HepG2 (cell line): ENCODE measurements around the gene NOCT. TPM values are rescaled to one million over a fixed set of nuclear protein-coding genes. Genes with fewer than 3 reads are reported as not detected.
A peak's percentile ranks its signal among the peaks of the same experiment; 100 is the strongest.

ENCODE experiments used
- AHR ChIP-seq: IDR thresholded peaks from 2 replicates; pipeline ENCODE4 v1.6.1; 2018; ENCODE audit warnings: missing genetic modification reagents, missing compliant biosample characterization
- ARID2 ChIP-seq: sonication (generic); formaldehyde crosslinking; IDR thresholded peaks from 2 replicates; pipeline ENCODE4 v1.8.1; 2022; ENCODE audit warnings: mild to moderate bottlenecking, missing genetic modification reagents, borderline replicate concordance
- CHD2 ChIP-seq: IDR thresholded peaks from 2 replicates; pipeline ENCODE4 v1.6.1; 2011; ENCODE audit warnings: low read depth, low read length, improper control_type of control experiment
- FOXJ3 ChIP-seq: sonication (generic); formaldehyde crosslinking; IDR thresholded peaks from 2 replicates; pipeline ENCODE4 v1.4.0; 2020; ENCODE audit warnings: missing genetic modification reagents, mild to moderate bottlenecking, borderline replicate concordance
- HNRNPH1 ChIP-seq: fragments of 200-400 bp; formaldehyde crosslinking; optimal IDR thresholded peaks from 2 replicates; pipeline ENCODE3; 2017; ENCODE audit warnings: mild to moderate bottlenecking, low read depth, low read length
- JDP2 ChIP-seq: sonication (generic); formaldehyde crosslinking; IDR thresholded peaks from 2 replicates; pipeline ENCODE4 v1.8.1; 2022; ENCODE audit warnings: missing genetic modification reagents, borderline replicate concordance
- MEF2D ChIP-seq: sonication (generic); formaldehyde crosslinking; IDR thresholded peaks from 2 replicates; pipeline ENCODE4 v1.5.1; 2020; ENCODE audit warnings: mild to moderate bottlenecking, missing genetic modification reagents
- NFE2L1 ChIP-seq: sonication (generic); formaldehyde crosslinking; IDR thresholded peaks from 2 replicates; pipeline ENCODE4 v1.4.0; 2020; ENCODE audit warnings: missing genetic modification reagents, mild to moderate bottlenecking, borderline replicate concordance
- NKX3-1 ChIP-seq: sonication (generic); formaldehyde crosslinking; IDR thresholded peaks from 2 replicates; pipeline ENCODE4 v1.5.0; 2020; ENCODE audit warnings: missing genetic modification reagents
- RFX5 ChIP-seq: IDR thresholded peaks from 2 replicates; pipeline ENCODE4 v1.6.1; 2011; ENCODE audit warnings: low read depth, low read length, improper control_type of control experiment
- SAP130 ChIP-seq: IDR thresholded peaks from 2 replicates; pipeline ENCODE4 v1.6.1; 2016; ENCODE audit warnings: low read depth
- SCMH1 ChIP-seq: sonication (generic); formaldehyde crosslinking; IDR thresholded peaks from 2 replicates; pipeline ENCODE4 v1.9.0; 2021; ENCODE audit warnings: missing genetic modification reagents, mild to moderate bottlenecking, borderline replicate concordance
- SIX4 ChIP-seq: sonication (generic); formaldehyde crosslinking; IDR thresholded peaks from 2 replicates; pipeline ENCODE4 v1.4.0; 2020; ENCODE audit warnings: missing genetic modification reagents
- TMF1 ChIP-seq: sonication (generic); formaldehyde crosslinking; IDR thresholded peaks from 2 replicates; pipeline ENCODE4 v1.8.1; 2022; ENCODE audit warnings: low read depth, missing genetic modification reagents
- ZFX ChIP-seq: sonication (generic); formaldehyde crosslinking; IDR thresholded peaks from 2 replicates; pipeline ENCODE4 v1.4.0; 2020; ENCODE audit warnings: mild to moderate bottlenecking, low read depth, missing genetic modification reagents, moderate library complexity
- ZNF383 ChIP-seq: sonication (generic); formaldehyde crosslinking; IDR thresholded peaks from 2 replicates; pipeline ENCODE4 v1.4.0; 2020; ENCODE audit warnings: missing genetic modification reagents, mild to moderate bottlenecking, borderline replicate concordance
- polyA plus RNA-seq, 8 experiments: library from polyadenylated mRNA; depleted of rRNA in 3 of 8; stranded (reverse) in 7 of 8; unstranded in 1 of 8; fragments of >200 nt; fragmentation: Illumina TruSeq in 4 of 8; extraction: Trizol in 4 of 8; gene quantifications; 2 replicates each; pipeline versions ENCODE4 v1.2.1 to v1.2.3, GENCODE V29; 2011 to 2016; ENCODE audit warnings: low read depth in 4 of 8, missing spikeins in 1 of 8, mixed read lengths in 1 of 8; ENCODE audit not compliant: insufficient read depth in 1 of 8
- total RNA-seq, 5 experiments: library from RNA; depleted of rRNA; stranded (reverse); fragments of >200 nt; fragmentation: Illumina TruSeq; extraction: Trizol; gene quantifications; 2 replicates each; pipeline ENCODE4 v1.2.3, GENCODE V29; 2016; ENCODE audit warnings: low read depth in 1 of 5
- TF ChIP-seq, protein P1 (sequence below): sonication (generic); formaldehyde crosslinking; IDR thresholded peaks from 2 replicates; pipeline ENCODE4 v1.5.0; 2020; ENCODE audit warnings: mild to moderate bottlenecking, missing genetic modification reagents, borderline replicate concordance
- TF ChIP-seq, protein P2 (sequence below): IDR thresholded peaks from 2 replicates; pipeline ENCODE4 v1.6.1; 2016; ENCODE audit warnings: missing genetic modification reagents, missing compliant biosample characterization
- TF ChIP-seq, protein P3 (sequence below): sonication (generic); formaldehyde crosslinking; IDR thresholded peaks from 2 replicates; pipeline ENCODE4 v1.4.0; 2020; ENCODE audit warnings: missing genetic modification reagents, mild to moderate bottlenecking, borderline replicate concordance

Gene NOCT
- total and polyA plus RNA-seq, 2 of the 13 experiments (the other 11 are each of a cell fraction or from before 2014, with no cell fraction given) = 3.6 to 13.1 TPM

DNA sequence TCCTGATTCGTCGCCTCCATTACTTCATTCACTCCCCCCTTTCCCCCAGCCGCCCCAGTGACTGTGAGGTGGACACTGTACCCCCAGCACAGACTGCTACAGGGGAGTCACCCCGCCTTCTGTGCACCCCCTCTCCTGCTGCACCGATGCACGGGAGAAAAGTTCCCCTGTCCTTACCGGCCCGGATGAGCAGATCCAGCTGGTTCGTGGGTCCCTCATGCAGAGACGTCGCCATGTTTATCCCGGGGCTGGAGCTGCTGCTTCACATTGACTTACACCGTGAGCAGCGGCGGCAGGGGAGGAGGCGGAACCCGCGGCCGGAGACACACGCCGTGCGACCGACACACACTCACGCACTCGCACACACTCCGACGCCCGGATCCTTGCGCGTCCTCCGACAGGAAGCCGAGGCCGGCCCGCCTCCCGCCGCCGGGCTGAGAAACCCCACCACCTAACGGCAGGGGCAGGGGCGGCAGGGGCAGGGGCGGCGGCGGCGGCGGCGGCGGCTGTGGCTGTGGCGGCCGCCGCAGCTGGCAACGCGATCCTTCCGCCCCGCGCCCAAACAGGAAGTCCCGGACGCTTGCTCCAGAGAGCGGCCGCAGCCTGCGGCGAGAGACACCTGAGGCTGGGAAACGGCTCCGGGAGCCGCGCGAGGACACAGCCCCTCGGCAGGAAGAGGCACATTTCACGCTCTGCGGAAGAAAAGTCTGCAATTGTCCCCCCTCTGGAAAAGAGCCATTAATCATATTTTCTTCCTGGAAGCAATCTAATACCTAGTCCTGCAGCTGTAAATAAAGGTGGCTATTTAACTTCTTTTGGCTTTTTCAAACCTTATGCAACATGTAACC is 68.6 kb downstream of the NOCT start (continued):
- TF ChIP-seq, protein P1, sequence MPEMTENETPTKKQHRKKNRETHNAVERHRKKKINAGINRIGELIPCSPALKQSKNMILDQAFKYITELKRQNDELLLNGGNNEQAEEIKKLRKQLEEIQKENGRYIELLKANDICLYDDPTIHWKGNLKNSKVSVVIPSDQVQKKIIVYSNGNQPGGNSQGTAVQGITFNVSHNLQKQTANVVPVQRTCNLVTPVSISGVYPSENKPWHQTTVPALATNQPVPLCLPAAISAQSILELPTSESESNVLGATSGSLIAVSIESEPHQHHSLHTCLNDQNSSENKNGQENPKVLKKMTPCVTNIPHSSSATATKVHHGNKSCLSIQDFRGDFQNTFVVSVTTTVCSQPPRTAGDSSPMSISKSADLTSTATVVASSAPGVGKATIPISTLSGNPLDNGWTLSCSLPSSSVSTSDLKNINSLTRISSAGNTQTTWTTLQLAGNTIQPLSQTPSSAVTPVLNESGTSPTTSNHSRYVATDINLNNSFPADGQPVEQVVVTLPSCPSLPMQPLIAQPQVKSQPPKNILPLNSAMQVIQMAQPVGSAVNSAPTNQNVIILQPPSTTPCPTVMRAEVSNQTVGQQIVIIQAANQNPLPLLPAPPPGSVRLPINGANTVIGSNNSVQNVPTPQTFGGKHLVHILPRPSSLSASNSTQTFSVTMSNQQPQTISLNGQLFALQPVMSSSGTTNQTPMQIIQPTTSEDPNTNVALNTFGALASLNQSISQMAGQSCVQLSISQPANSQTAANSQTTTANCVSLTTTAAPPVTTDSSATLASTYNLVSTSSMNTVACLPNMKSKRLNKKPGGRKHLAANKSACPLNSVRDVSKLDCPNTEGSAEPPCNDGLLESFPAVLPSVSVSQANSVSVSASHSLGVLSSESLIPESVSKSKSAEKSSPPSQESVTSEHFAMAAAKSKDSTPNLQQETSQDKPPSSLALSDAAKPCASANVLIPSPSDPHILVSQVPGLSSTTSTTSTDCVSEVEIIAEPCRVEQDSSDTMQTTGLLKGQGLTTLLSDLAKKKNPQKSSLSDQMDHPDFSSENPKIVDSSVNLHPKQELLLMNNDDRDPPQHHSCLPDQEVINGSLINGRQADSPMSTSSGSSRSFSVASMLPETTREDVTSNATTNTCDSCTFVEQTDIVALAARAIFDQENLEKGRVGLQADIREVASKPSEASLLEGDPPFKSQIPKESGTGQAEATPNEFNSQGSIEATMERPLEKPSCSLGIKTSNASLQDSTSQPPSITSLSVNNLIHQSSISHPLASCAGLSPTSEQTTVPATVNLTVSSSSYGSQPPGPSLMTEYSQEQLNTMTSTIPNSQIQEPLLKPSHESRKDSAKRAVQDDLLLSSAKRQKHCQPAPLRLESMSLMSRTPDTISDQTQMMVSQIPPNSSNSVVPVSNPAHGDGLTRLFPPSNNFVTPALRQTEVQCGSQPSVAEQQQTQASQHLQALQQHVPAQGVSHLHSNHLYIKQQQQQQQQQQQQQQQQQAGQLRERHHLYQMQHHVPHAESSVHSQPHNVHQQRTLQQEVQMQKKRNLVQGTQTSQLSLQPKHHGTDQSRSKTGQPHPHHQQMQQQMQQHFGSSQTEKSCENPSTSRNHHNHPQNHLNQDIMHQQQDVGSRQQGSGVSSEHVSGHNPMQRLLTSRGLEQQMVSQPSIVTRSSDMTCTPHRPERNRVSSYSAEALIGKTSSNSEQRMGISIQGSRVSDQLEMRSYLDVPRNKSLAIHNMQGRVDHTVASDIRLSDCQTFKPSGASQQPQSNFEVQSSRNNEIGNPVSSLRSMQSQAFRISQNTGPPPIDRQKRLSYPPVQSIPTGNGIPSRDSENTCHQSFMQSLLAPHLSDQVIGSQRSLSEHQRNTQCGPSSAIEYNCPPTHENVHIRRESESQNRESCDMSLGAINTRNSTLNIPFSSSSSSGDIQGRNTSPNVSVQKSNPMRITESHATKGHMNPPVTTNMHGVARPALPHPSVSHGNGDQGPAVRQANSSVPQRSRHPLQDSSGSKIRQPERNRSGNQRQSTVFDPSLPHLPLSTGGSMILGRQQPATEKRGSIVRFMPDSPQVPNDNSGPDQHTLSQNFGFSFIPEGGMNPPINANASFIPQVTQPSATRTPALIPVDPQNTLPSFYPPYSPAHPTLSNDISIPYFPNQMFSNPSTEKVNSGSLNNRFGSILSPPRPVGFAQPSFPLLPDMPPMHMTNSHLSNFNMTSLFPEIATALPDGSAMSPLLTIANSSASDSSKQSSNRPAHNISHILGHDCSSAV (CRISPR knock-in tag) = no peak
- no peak; the same call in 1 of the 2 replicates for TF ChIP-seq JDP2 (CRISPR knock-in tag)
- TF ChIP-seq SAP130 (CRISPR knock-in tag) = peak; percentile 84
- no peak for TF ChIP-seq ZNF383 (CRISPR knock-in tag)
- TF ChIP-seq AHR = no peak
- TF ChIP-seq FOXJ3 (CRISPR knock-in tag) = 0 out of 2 replicates have a peak, but pooled peaks have one; percentile 5
- TF ChIP-seq SCMH1 (CRISPR knock-in tag) = no peak
- no peak for TF ChIP-seq RFX5
- no peak for TF ChIP-seq NKX3-1 (CRISPR knock-in tag)
- TF ChIP-seq NFE2L1 (CRISPR knock-in tag) = no peak
- TF ChIP-seq SIX4 (CRISPR knock-in tag) = no peak
- no peak for TF ChIP-seq HNRNPH1
- TF ChIP-seq MEF2D (CRISPR knock-in tag) = no peak
- TF ChIP-seq, protein P2, sequence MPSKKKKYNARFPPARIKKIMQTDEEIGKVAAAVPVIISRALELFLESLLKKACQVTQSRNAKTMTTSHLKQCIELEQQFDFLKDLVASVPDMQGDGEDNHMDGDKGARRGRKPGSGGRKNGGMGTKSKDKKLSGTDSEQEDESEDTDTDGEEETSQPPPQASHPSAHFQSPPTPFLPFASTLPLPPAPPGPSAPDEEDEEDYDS = peak; percentile 65
- TF ChIP-seq ZFX (CRISPR knock-in tag) = peak; percentile 83
- TF ChIP-seq TMF1 = no peak
- TF ChIP-seq CHD2 = peak; percentile 76
- TF ChIP-seq, protein P3, sequence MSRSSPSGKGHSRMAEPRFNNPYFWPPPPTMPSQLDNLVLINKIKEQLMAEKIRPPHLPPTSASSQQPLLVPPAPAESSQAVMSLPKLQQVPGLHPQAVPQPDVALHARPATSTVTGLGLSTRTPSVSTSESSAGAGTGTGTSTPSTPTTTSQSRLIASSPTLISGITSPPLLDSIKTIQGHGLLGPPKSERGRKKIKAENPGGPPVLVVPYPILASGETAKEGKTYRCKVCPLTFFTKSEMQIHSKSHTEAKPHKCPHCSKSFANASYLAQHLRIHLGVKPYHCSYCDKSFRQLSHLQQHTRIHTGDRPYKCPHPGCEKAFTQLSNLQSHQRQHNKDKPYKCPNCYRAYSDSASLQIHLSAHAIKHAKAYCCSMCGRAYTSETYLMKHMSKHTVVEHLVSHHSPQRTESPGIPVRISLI (CRISPR knock-in tag) = no peak
- no peak for TF ChIP-seq ARID2 (CRISPR knock-in tag)
